Upper lobe of left lung (tissue), 4 donors: Measurements from ENCODE around the gene AMBP.

Experiments
- CTCF ChIP-seq, 6 experiments: fragments of 450-650 bp in 4 of 6; fragments of 200-600 bp in 2 of 6; sonication (generic) in 2 of 6; IDR thresholded peaks; one replicate each; pipeline ENCODE4 v1.5.1; 2016 to 2019; ENCODE audit warnings: antibody characterized with exemption in 6 of 6
- EP300 ChIP-seq, 4 donors: sonication (generic); formaldehyde crosslinking; IDR thresholded peaks; one replicate each; pipeline ENCODE4 v1.5.1; 2017; ENCODE audit warnings: antibody characterized with exemption in 4 of 4, control low read depth in 2 of 4
- POLR2A ChIP-seq, 4 donors: fragments of 450-650 bp; IDR thresholded peaks; one replicate each; pipeline ENCODE4 v1.5.1; 2016 to 2017; ENCODE audit warnings: antibody characterized with exemption in 4 of 4, mild to moderate bottlenecking in 2 of 4
- POLR2AphosphoS5 ChIP-seq, 2 donors: sonication (generic); formaldehyde crosslinking; IDR thresholded peaks; one replicate each; pipeline ENCODE4 v1.5.1; 2017; ENCODE audit warnings: antibody characterized with exemption in 2 of 2

GRCh38 chr9:114072184-114073140 lies 5.6 kb downstream of the AMBP start:
- TF ChIP-seq CTCF (IDR thresholded peaks at IDR 0.05) = no peak
- no peak for TF ChIP-seq POLR2AphosphoS5 (IDR thresholded peaks at IDR 0.05)
- no peak for TF ChIP-seq POLR2A (IDR thresholded peaks at IDR 0.05)
- no peak for TF ChIP-seq EP300 (IDR thresholded peaks at IDR 0.05)
